ENCODE measurements around the gene MACF1.
"Not testable (repeated sequence)": the region's sequence is repeated elsewhere in the genome, so short reads cannot be mapped to it uniquely, and the experiment has no call there.

The MACF1 gene

DNA sequence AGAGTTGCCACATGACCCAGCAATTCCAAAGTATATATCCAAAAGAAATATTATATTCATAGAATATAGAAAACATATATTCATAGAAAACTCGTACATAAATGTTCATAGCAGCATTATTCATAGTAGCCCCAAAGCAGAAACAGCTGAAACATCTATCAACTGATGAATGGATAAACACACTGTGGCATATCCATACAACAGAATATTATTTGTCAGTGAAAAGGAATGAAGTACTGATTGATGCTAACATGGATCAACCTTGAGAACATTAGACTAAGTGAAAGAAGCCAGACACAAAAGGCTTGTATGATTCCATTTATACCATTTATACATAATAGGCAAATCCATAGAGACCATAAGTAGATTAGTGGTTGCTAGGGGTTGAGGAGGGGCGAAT, 21.7 kb upstream of the MACF1 start:
- no peak for DNase-seq

DNA sequence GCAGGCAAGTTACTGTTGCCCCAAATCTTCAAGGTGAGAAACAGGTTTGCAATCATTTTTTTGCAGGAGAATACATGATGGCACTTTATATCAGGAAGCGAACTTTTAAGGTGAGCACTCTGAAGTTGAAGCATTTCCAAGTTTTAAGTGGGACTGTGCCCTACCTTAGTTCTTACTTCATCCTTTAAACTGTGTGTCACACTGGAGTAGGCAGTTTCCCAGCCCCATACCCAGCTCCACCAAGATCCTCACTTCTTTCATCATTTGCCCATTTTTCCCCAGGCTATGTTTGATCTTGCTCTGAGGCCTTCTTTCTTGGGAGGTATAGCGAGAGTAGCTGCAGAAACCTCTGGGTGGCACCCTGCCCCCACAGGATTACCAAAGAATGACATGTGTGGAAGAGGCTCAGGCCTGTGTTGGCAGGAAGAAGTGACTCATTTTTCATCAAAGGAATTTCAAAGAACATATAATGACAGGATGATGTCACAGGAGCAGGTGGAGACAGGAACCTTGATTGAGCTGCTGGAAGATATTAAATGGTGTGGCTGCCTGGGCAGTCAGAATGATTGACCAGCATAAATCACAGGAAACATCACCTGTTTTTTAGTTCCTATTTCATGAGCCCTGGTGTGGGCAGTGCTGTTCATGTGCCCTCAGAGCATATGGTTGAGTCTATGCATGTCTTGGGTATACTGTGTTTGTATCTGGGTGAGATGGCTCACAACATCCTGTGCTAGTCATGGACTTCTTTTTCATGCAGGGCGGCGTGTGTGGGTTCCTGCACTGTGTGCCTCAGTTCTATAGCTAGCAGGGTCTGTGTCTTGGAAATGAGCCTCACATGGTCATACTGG, 20.8 kb upstream of the MACF1 start:
- DNase-seq = peak; percentile 89

DNA sequence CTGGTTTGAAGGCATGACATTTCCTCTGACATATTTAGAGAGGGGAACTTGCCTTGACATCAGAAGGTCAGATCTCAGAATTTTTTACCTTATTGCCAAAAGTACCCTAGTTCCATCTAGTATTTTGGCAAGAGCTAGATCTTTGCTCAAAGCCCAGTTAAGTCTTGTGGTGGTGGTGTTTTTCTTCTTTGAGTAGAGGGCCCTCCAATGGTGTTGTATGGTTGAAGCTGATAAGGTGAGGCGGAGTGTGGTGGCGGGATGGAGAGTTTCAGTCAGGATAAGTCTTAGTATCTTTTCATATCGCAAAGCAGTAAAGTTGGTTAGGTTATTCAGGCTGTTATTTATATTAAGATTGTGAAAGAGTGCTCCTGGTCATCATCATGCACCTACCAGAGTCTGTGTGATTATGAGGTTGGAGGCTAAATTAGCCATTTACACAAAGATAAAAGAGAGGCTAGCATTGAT, 20.1 kb upstream of the MACF1 start:
- DNase-seq = peak; percentile 90

DNA sequence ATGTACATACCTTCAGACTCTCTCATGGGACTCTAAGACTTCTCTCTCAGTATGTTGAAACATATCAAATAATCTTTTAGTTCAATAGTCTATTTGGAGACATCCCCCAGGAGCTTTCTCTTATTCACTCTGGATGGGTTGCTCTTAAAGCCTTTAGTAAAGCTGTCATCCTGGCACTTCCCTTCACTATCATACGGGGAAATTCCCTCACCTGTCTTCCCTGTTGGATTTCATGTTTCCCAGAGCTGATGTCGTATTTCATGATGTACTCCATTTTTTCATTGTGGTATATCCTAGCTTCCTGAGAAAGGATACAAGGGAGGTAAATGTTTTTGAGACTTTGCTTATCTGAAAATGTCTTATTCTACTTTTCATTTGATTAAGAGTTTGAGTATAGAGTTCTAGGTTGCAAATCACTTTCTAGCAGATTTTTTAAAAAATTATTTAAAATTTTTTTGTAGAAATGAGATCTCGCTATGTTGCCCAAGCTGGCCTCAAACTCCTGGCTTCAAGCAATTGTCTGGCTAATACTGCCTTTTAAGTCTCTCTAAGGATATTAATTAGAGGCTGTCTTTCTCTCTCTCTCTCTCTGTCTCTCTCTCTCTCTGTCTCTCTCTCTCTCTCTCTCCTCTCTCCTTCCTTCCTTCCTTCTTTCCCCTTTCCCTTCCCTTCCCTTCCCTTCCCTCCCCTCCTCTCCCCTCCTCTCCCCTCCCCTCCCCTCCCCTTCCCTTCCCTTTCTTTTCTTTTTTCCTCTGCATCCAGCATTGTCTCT, 17.0 kb upstream of the MACF1 start:
- DNase-seq = no peak

DNA sequence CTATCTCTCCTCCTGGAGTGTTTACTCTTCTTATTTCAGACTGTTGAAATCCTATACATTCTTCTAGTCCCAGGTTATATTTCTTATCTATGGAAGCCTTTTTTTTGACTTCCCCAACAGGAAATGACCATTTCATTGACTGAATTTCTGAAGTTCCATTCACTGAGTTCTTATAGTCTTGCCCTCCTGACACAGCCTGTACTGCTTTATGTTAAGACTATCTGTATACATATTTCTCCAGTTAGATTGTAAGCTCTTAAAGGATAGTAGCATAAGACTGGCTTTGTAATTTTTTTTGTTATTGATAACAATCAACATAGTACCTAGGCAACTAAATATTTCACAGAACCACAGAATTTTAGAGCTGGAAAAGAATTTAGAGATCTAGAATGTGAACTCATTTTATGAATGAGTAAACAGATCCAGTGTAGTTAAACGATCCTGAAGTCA, 14.9 kb upstream of the MACF1 start:
- no peak for DNase-seq

DNA sequence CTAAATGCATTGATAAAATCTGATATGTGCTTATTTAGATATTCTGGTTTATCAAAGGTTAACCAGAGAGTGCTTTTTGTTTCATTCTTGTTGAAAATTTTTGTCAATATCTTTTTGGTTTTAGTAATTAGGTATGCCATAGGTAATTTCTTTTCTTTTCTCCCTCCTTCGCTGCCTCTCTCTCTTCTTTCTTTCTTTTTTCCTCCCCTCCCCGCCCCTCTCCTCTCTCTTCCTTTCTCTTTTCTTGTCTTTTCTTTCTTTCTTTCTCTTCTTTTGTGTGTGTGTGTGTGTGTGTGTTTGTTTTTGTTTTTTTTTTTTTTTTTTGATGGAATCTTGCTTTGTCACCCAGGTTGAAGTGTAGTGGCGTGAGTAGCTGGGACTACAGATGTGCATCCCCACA, 14.4 kb upstream of the MACF1 start:
- DNase-seq = no peak

DNA sequence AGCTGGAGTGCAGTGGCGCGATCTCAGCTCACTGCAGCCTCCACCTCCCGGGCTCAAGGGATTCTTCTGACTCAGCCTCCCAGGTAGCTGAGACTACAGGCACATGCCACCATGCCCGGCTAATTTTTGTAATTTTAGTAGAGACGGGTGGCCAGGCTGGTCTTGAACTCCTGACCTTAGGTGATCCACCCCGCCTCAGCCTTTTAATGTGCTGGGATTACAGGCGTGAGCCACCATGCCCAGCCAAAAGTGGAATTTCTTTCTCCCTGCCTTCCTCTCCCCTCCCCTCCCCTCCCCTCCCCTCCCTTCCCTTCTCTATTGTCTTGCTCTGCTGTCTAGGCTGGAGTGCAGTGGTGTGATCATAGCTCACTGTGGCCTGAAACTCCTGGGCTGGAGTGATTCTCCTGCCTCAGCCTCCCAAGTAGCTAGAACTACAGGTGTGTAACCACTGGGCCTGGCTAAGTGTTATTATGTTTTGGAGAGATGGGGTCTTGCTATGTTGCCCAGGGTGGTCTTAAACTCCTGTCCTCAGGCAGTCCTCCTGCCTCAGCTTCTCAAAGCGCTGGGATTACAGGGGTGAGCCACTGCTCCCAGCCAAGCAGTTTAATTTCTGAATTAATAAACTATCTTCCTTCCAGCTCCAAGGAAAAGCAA, 10.0 kb upstream of the MACF1 start:
- DNase-seq = no peak

DNA sequence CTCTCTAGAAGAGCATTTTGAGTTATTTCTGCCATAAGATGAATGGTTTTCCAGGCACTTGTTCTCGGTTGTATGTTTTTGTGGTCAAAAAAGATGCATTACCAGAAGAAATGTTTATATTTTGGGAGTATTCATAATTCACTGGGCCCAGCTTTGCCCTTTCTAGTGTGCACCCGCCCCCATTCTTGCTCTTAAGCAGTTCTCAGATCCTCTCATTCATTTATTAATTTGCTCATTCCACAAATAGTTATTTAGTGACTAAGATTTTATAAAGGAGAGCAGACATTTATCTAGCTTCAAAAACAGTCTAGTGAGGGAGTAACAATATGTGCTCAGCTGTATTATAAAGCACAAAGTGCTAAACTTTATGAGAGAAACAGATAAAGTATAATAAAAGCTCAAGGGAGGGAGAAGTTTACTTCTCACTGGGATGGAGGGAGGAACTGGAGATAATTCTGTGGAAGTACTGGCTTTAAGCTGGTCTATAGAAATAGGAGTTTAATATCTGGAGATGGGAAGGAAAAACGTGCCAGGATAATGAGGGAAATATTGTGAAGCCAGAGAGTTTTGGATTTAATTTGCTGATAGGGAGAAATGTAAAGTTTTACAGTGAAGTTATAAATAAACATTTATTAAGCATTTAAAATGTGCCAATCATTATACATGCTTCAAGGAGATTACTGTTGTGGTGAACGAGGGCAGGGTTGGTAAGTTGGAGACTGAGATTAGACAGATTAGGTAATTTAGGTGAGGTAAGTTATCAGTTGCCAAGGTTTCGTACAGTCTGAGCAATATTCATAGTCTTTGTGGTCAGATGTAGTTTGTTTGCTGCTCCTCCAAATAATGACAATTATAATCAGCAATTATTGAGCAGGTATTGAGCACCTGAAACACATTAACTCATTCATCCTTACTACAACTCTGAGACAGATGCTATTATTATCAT, 9.1 kb upstream of the MACF1 start:
- peak; percentile 85 for DNase-seq

DNA sequence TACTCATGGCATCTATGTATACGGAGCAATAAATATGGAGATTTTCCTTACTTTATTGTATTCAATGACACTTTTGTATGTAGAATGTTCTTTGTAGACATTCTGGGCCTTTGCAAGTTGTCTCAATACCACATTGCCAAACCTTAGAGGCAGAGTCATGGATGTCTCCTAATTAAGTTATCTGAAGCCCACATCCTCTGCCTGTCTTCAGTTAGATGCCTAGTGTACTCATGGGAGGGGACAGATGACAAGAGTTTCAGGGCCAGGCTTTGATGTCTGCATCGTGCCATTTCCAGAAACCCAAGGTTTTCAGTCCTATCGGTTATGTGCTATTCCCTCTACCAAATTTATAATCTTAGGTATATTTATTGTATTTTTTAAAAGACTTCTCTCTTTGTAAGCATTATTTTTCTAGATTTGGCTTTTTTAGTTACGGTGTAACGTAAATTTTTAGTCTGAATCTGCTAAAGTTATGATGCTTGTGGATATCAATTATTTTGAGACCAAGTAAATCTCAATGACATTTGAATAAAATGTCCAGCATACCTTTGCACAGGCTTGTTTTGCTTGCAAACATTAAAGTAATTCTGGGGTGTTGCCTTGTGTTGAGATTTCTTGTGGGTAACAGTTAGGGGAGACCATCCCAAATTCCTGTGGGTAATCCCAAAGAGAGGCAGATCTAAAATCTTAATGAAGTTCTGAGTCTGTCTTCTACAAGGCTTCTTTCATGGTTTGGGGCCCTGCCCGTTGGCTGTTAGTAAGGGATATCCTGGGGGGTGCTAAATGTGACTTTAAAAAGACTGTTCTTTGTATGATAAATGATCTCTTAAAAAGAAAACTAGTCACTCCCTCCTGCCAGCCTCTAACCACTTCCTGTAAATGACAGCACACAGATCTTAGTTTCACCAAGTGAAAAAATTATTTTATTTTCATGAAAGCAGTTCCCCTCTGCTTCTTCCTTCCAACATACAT, 8.0 kb upstream of the MACF1 start:
- peak; percentile 98 for DNase-seq

DNA sequence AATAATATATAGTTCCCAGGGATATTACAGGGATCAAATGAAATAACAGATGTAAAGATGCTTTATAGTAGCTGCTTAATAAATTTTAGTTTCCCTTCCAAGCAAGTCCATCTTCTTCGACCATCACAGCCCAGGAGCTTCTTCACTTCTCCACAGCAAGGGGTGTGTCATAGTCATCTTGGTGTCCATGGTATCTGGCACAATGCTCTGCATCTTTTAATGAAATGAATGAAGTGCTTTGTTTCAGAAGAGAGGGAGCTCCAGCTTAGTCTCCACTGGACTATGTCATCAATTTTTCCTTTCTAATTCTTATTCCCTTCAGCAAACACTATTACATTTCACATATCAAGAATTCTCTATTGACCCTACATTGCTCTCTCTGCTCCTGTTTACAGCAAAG, 4.9 kb upstream of the MACF1 start:
- DNase-seq = no peak

DNA sequence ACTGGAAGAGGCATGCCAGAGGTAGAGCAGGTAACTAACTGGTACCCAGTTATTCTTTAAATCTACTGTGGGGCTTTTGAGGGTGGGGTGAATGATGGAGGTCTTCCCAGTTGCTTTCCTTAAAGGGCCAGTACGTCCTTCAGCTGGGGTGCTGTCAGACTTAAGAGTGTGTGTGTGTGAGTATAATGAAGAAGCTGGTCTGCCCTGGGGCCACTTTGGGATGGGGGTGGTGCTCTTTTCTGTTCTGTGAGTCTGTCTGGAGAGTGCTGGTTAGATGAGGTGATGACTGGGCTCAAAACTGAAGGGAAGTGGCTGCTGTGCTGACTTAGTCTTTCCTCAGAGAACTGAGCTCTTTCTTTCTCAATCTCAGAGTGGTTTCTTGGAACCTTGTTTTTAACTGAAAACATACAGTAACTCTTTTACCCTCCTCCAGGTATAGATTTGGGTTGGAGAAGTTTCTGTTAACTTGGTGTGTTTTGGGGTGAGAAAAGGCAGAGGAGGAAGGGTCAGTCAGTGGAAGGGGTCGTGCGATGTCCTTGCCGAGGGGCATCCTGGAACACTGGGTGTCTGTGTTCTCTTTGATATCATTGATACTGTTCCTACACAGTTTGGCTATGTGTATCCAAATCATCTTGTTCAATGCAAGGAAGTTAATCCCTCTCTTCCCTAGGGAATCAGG, 746 bp downstream of the MACF1 start:
- peak; percentile 93 for DNase-seq

DNA sequence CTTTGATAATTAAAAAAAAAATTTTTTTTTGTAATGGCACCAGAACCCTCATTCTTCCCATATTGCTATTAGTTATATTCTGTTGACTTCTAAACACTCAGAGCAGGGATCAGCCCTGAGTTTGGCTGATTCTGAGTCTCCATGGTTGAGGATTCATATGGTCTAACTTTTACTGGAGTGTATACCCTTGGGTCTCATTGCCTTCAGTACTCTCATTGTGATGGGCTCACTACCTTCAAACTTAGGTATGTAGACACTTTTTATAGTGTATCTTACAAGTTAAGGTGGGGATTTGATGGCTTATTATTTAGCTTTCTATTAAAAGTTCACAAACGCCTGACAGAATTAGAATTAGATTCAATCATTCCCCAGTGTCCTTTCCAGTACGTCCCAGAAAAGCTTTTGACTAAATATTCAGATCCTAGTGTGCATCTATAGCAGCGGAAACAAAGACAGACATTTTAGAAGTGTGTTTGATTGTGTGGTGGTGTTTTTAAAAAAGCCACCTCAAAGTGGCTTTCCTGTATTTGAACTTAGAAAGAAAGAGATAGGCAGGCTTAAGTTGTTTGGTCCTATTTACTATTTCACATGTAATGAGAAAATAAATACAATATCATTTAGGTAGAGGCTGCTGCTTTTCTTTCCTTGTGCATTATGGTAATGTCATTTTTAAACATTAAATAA, 1.4 kb downstream of the MACF1 start:
- peak; percentile 40 for DNase-seq

DNA sequence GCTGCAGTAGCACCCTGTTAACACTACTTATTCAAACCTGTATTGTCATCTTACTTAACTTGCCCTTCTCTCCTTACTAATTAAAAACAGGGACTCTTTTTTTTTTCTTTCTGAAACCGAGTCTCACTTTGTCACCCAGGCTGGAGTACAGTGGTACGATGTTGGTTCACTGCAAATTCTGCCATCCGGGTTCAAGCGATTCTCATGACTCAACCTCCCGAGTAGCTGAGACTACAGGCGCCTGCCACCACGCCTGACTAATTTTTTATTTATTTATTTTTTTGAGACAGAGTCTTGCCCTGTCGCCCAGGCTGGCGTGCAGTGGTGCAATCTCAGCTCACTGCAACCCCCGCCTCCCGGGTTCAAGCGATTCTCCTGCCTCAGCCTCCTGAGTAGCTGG, 3.9 kb downstream of the MACF1 start:
- DNase-seq = not testable (repeated sequence)

DNA sequence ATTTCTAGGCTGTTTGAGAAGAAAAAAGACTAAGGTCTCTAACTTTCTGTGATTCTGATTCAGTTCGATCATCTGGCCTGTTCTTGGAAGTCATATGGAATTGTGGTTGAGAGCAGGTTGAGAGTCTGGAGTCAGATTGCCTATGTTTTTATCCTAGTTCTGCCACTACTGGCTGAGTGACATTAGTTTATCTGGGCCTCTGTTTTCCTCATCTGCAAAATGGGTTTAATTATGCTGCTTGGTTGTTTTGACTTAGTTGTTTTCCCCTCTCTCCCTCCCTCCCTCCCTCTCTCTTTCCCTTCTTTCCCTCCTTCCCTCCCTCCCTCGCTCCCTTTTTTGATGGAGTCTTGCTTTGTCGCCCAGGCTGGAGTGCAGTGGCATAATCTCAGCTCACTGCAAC, 6.2 kb downstream of the MACF1 start:
- no peak for DNase-seq

DNA sequence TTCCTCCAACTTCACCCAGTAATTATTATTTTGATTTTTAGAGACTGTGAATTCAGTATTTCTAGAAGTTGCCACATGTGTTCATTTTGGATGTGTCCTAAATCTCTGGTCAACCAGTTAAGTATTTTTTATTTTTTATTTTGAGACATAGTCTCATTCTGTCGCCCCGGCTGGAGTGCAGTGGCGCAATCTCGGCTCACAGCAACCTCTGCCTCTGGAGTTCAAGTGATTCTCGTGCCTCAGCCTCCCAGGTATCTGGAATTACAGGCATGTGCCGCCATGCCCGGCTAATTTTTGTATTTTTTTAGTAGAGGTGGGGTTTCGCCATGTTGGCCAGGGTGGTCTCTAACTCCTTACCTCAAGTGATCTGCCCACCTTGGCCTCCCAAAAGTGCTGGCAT, 8.0 kb downstream of the MACF1 start:
- DNase-seq = no peak

DNA sequence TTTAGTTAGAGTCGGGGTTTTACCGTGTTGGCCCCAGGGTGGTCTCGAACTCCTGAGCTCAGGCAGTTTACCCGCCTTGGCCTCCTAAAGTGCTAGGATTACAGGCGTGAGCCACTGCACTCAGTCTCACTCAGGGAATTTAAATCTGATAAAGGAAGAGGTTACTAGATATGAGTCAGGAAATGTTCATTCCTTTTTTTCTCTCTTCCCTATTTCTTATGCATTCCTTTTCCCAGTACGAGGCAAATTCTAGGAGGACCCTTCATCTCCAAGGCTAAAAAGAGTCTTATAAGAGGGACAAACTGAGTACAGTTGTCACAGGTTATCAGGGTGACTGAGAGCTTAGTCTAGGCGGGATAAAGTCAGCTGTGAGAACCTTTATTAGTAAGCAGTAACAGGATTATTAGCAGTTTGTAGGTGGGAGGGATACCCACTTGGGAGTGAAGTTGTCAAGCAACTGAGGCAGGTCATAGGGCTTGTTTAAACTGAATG, 9.1 kb downstream of the MACF1 start:
- no peak for DNase-seq

DNA sequence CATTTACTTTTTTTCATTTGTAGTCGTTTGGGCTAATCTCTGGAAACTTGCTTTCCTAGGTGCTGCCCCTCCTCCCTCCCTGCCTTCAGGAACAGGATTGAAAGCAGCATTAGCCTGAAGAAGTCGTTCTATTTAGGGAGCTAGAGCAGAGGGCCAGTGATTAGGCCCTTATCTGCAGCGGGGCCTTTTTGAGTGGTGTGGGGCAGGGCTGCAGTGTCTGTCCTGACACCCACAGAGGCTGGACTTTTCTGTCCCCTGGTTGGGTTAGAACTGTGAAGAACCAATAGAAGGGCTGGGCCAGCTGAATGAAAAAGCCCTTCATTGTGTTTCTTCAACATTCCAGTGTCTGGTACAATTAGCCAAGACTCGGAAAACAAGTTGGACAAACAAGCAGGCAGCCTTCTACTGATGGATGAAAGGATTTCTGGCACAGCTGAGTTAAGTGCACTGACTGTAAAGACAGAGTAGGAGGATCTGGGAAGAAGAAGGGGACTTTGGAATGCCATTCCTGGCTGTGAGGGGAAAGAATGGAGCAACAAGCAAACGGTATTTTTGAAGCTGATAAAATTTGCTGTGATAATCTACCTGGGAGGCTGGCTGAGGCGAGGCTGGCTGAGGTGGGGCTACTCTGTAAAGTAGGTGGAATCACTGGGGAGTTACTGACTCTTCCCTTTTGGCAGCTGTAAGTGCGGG, 9.7 kb downstream of the MACF1 start:
- peak; percentile 66 for DNase-seq

DNA sequence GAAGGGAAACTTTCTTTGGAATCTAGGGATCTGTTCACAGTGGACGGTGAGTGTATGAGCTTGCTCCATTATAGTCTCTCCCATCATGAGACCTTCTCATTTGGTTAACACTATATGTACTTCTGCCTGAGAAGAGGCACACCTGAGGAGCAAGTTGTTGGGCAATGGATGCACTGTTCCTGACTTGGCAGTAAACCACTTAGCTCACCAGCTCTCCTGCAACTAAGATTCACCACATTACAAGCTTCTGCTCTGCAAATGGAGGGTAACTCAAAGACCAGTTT, 10.2 kb downstream of the MACF1 start:
- DNase-seq = no peak

Data from hematopoietic multipotent progenitor cell treated with erythropoietin and hydrocortisone succinate and interleukin-3 and kit ligand, for 4 days (in vitro differentiated cells).